ENCODE data around the gene ELOF1. TPM values are rescaled to one million over a fixed set of nuclear protein-coding genes. Genes with fewer than 3 reads are reported as not detected.

ELOF1 gene
- total and polyA plus RNA-seq, 2 of the 13 experiments (the other 11 are each of a cell fraction or from before 2014, with no cell fraction given) = 14.5 to 43.2 TPM

- peak; percentile 69 for TF ChIP-seq ZNF687 (CRISPR knock-in tag; IDR thresholded peaks at IDR 0.05)
- peak; percentile 9 to 55; a peak in 2 of 4 replicates for TF ChIP-seq POLR2A (IDR thresholded peaks at IDR 0.05; ENCODE audit: insufficient read depth in 1 of 2, low read depth in 2 of 2, low read length in 2 of 2)
- no peak for TF ChIP-seq LCORL (IDR thresholded peaks at IDR 0.05)
- no peak; the same call in 1 of the 2 replicates for TF ChIP-seq LCORL (CRISPR knock-in tag; IDR thresholded peaks at IDR 0.05)
- peak; percentile 93 for TF ChIP-seq GABPB1 (CRISPR knock-in tag; IDR thresholded peaks at IDR 0.05)
- 0 out of 2 replicates have a peak, but pooled peaks have one; percentile 7 for TF ChIP-seq HOXD1 (CRISPR knock-in tag; IDR thresholded peaks at IDR 0.05)
- no peak for TF ChIP-seq FIP1L1 (IDR thresholded peaks at IDR 0.05; ENCODE audit: borderline replicate concordance, insufficient read depth, low read depth, low read length)
- no peak for TF ChIP-seq SMARCC2 (IDR thresholded peaks at IDR 0.05)
- TF ChIP-seq ZFP91 (CRISPR knock-in tag; IDR thresholded peaks at IDR 0.05; ENCODE audit: borderline replicate concordance) = peak; percentile 50
- peak; percentile 28 for TF ChIP-seq ZNF18 (CRISPR knock-in tag; IDR thresholded peaks at IDR 0.05; ENCODE audit: insufficient replicate concordance)
- TF ChIP-seq ZNF251 (CRISPR knock-in tag; IDR thresholded peaks at IDR 0.05) = no peak
- peak; percentile 67; the same call in 1 of the 2 replicates for TF ChIP-seq ZNF761 (CRISPR knock-in tag; conservative IDR thresholded peaks at IDR 0.05)
- peak; percentile 53 for TF ChIP-seq TAF1 (CRISPR knock-in tag; IDR thresholded peaks at IDR 0.05)
- TF ChIP-seq ZNF549 (CRISPR knock-in tag; IDR thresholded peaks at IDR 0.05) = no peak
- no peak for TF ChIP-seq NONO (IDR thresholded peaks at IDR 0.05)
- peak; percentile 67; the same call in 1 of the 2 replicates for TF ChIP-seq NONO (CRISPR knock-in tag; conservative IDR thresholded peaks at IDR 0.05)
- TF ChIP-seq THAP9 (CRISPR knock-in tag; IDR thresholded peaks at IDR 0.05; ENCODE audit: borderline replicate concordance) = peak; percentile 39; the same call in 1 of the 2 replicates
- 0 out of 2 replicates have a peak, but pooled peaks have one; percentile 8 for TF ChIP-seq MTERF4 (CRISPR knock-in tag; IDR thresholded peaks at IDR 0.05)
These were observed 53.4 kb downstream of the ELOF1 start, which contains the start of gene ZNF653 (continued) for GRCh38 chr19:11505504-11506100.
